C4-2B (cell line): ENCODE results near the gene TTC5.

Experiments used
- ZFX ChIP-seq: fragments of 450-650 bp; IDR thresholded peaks from 2 replicates; pipeline ENCODE4 v1.6.1; 2017
- TF ChIP-seq, protein P1 (sequence below): fragments of 450-650 bp; conservative IDR thresholded peaks from 2 replicates; pipeline ENCODE4 v1.5.1; 2017; ENCODE audit warnings: mild to moderate bottlenecking

DNA sequence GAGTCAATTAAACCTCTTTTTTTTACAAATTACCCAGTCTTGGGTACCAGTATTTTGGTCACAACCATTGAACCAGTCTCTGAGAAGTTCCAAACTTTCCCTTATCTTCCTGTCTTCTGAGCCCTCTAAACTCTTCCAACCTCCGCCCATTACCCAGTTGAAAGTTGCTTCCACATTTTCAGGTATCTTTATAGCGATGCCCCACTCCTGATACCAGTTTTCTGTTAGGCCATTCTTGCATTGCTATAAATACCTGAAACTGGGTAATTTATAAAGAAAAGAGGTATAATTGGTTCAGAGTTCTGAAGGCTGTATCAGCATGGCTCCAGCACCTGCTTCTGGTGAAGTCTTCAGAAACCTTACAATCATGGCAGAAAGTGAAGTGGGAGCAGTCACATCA is 31.7 kb downstream of the TTC5 start:
- TF ChIP-seq, protein P1, sequence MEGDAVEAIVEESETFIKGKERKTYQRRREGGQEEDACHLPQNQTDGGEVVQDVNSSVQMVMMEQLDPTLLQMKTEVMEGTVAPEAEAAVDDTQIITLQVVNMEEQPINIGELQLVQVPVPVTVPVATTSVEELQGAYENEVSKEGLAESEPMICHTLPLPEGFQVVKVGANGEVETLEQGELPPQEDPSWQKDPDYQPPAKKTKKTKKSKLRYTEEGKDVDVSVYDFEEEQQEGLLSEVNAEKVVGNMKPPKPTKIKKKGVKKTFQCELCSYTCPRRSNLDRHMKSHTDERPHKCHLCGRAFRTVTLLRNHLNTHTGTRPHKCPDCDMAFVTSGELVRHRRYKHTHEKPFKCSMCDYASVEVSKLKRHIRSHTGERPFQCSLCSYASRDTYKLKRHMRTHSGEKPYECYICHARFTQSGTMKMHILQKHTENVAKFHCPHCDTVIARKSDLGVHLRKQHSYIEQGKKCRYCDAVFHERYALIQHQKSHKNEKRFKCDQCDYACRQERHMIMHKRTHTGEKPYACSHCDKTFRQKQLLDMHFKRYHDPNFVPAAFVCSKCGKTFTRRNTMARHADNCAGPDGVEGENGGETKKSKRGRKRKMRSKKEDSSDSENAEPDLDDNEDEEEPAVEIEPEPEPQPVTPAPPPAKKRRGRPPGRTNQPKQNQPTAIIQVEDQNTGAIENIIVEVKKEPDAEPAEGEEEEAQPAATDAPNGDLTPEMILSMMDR: no peak
- no peak for TF ChIP-seq ZFX
